HepG2 (cell line): ENCODE data around the gene SMG5.

Source experiments
- CTCF ChIP-seq: sonication (generic); formaldehyde crosslinking; IDR thresholded peaks from 2 replicates; pipeline ENCODE4 v1.5.0; 2020; ENCODE audit warnings: mild to moderate bottlenecking, missing genetic modification reagents, moderate library complexity
- FIP1L1 ChIP-seq: fragments of 200-400 bp; formaldehyde crosslinking; IDR thresholded peaks from 2 replicates; pipeline ENCODE4 v1.6.1; 2018; ENCODE audit warnings: low read depth, mild to moderate bottlenecking, low read length, moderate library complexity, borderline replicate concordance; ENCODE audit not compliant: insufficient read depth
- USF2 ChIP-seq, 2 experiments: sonication (generic) in 1 of 2; formaldehyde crosslinking in 1 of 2; IDR thresholded peaks; 2 replicates each; pipeline versions ENCODE4 v1.5.1 to v1.6.1; 2011 to 2020; ENCODE audit warnings: borderline replicate concordance in 1 of 2, low read depth in 1 of 2, low read length in 1 of 2, mild to moderate bottlenecking in 1 of 2, missing genetic modification reagents in 1 of 2, moderate library complexity in 1 of 2

GRCh38 chr1:156289857-156290256 is 7.2 kb upstream of the SMG5 start:
- TF ChIP-seq FIP1L1 = no peak
- TF ChIP-seq CTCF (CRISPR knock-in tag) = no peak
- no peak for TF ChIP-seq USF2 (IDR thresholded peaks at IDR 0.05; ENCODE audit: low read depth, low read length)
- no peak for TF ChIP-seq USF2 (CRISPR knock-in tag; IDR thresholded peaks at IDR 0.05; ENCODE audit: borderline replicate concordance)
